B cell (primary cell): ENCODE results near the gene ZNF438. TPM values are rescaled to one million over a fixed set of nuclear protein-coding genes. Genes with fewer than 3 reads are reported as not detected.

Experiments used
- ATAC-seq: fragments of 200-7000 bp; cut with Tn5 transposase; one replicate; pipeline ENCODE4 v1.10.0; 2021; ENCODE audit warnings: low read depth, mild to moderate bottlenecking, moderate number of reproducible peaks, moderate library complexity
- CTCF ChIA-PET: fragments of 350-600 bp; sonication (Branson Sonifier 250); formaldehyde crosslinking; loops from one replicate; lab custom pipeline; 2021; ENCODE audit warnings: antibody characterized with exemption, inconsistent platforms; lab: Charles Lee
- POLR2A ChIA-PET: fragments of 350-600 bp; sonication (Branson Sonifier 250); formaldehyde crosslinking; loops from one replicate; lab custom pipeline; 2021; ENCODE audit warnings: antibody characterized with exemption; lab: Charles Lee
- DNase-seq: peaks from one replicate; pipeline ENCODE4 v3.0.0; 2013
- H2AFZ ChIP-seq: 2 replicates; pipeline ENCODE4 v1.6.1; 2012; ENCODE audit warnings: mild to moderate bottlenecking, low read depth, low read length; ENCODE audit not compliant: insufficient read depth, poor library complexity, severe bottlenecking
- H3K27ac ChIP-seq, 2 donors: 1 replicate in 1 of 2; 2 replicates in 1 of 2; pipeline ENCODE4 v1.5.1; 2012 to 2013; ENCODE audit warnings: low read length in 2 of 2, mild to moderate bottlenecking in 2 of 2, moderate library complexity in 1 of 2
- H3K27me3 ChIP-seq, 4 experiments: fragments of 200-600 bp in 1 of 4; sonication (generic) in 1 of 4; replicated peaks in 1 of 4; 1 replicate in 2 of 4; 2 replicates in 2 of 4; pipeline versions ENCODE4 v1.6.1 to v1.7.0; 2013 to 2016; ENCODE audit warnings: low read length in 3 of 4, mild to moderate bottlenecking in 2 of 4, mixed read lengths in 1 of 4, moderate library complexity in 1 of 4; ENCODE audit not compliant: insufficient read depth in 4 of 4, control insufficient read depth in 3 of 4; ENCODE audit errors: control extremely low read depth in 1 of 4
- H3K36me3 ChIP-seq, 2 experiments: replicated peaks in 1 of 2; 1 replicate in 1 of 2; 2 replicates in 1 of 2; pipeline versions ENCODE4 v1.6.1 to v1.7.1; 2013; ENCODE audit warnings: low read length in 1 of 2; ENCODE audit not compliant: insufficient read depth in 2 of 2, control insufficient read depth in 1 of 2; ENCODE audit errors: control extremely low read depth in 1 of 2, extremely low read depth in 1 of 2
- H3K4me1 ChIP-seq, 2 donors: fragments of 200-600 bp in 1 of 2; sonication (generic) in 1 of 2; 1 replicate in 1 of 2; 2 replicates in 1 of 2; pipeline versions ENCODE4 v1.5.1 to v1.6.1; 2013 to 2017; ENCODE audit warnings: low read length in 2 of 2; ENCODE audit not compliant: control insufficient read depth in 2 of 2, insufficient read depth in 2 of 2
- H3K4me2 ChIP-seq: replicated peaks from 2 replicates; pipeline ENCODE3; 2012; ENCODE audit warnings: mild to moderate bottlenecking, low read depth, low read length; ENCODE audit not compliant: poor library complexity, severe bottlenecking
- H3K4me3 ChIP-seq, 5 experiments: fragments of 200-600 bp in 1 of 5; sonication (generic) in 1 of 5; 1 replicate in 3 of 5; 2 replicates in 2 of 5; pipeline versions ENCODE4 v1.5.1 to v1.7.0; 2011 to 2016; ENCODE audit warnings: low read length in 4 of 5, mild to moderate bottlenecking in 4 of 5, low read depth in 2 of 5, control low read depth in 1 of 5, moderate library complexity in 1 of 5; ENCODE audit not compliant: insufficient read depth in 1 of 5; ENCODE audit errors: control extremely low read depth in 1 of 5, extremely low read depth in 1 of 5
- H3K79me2 ChIP-seq: fragments of 200-600 bp; sonication (generic); one replicate; pipeline ENCODE4 v1.6.0; 2016; ENCODE audit warnings: low read length; ENCODE audit not compliant: control insufficient read depth, insufficient read depth
- H3K9ac ChIP-seq: fragments of 200-600 bp; sonication (generic); 2 replicates; pipeline ENCODE4 v1.6.1; 2017; ENCODE audit warnings: mild to moderate bottlenecking, low read length, moderate library complexity
- H3K9me3 ChIP-seq, 3 donors: one replicate each; pipeline versions ENCODE4 v1.6.1 to v1.7.1; 2013; ENCODE audit warnings: low read length in 2 of 3; ENCODE audit not compliant: control insufficient read depth in 2 of 3, insufficient read depth in 1 of 3; ENCODE audit errors: control extremely low read depth in 1 of 3
- H4K20me1 ChIP-seq: 2 replicates; pipeline ENCODE4 v1.6.0; 2012; ENCODE audit warnings: mild to moderate bottlenecking, low read length; ENCODE audit not compliant: insufficient read depth, control insufficient read depth, poor library complexity, severe bottlenecking
- H3K27ac Mint-ChIP-seq: one replicate; pipeline ENCODE4 v1.8.0; 2021; ENCODE audit warnings: mixed read lengths
- H3K27me3 Mint-ChIP-seq: one replicate; pipeline ENCODE4 v1.8.0; 2021; ENCODE audit warnings: mixed read lengths
- H3K4me1 Mint-ChIP-seq: one replicate; pipeline ENCODE4 v1.8.0; 2021; ENCODE audit warnings: mixed read lengths
- H3K4me3 Mint-ChIP-seq: one replicate; pipeline ENCODE4 v1.8.0; 2021; ENCODE audit warnings: mixed read lengths
- H3K9me3 Mint-ChIP-seq: one replicate; pipeline ENCODE4 v1.8.0; 2022; ENCODE audit warnings: mixed read lengths; ENCODE audit not compliant: insufficient read depth
- EZH2 ChIP-seq: IDR thresholded peaks from 2 replicates; pipeline ENCODE4 v1.6.1; 2012; ENCODE audit warnings: borderline replicate concordance, low read depth, mild to moderate bottlenecking, moderate library complexity, low read length; ENCODE audit not compliant: insufficient read depth, poor library complexity, severe bottlenecking
- WGBS: methylation state at CpG from one replicate; pipeline ENCODE4 v1.1.5; 2013; ENCODE audit warnings: missing lambda C conversion rate; ENCODE audit not compliant: insufficient coverage; 5-methylcytosine and 5-hydroxymethylcytosine counted together
- intact Hi-C: fragments of 100-400 bp; cut with micrococcal nuclease; formaldehyde crosslinking; loops from one replicate; pipeline ENCODE4 v1.10.0; 2022
- polyA plus RNA-seq: library from polyadenylated mRNA; depleted of rRNA; stranded (reverse); fragments of >200 nt; gene quantifications from 2 replicates; pipeline ENCODE4 v1.2.3, GENCODE V29; 2012
- total RNA-seq, 2 donors: library from RNA; stranded (reverse); fragments of 120-200 nt in 1 of 2; gene quantifications; 1 replicate in 1 of 2; 2 replicates in 1 of 2; pipeline versions ENCODE4 v1.2.3 to v1.2.4, GENCODE V29; 2013 to 2022
- TF ChIP-seq, protein P1 (sequence below): fragments of 200-600 bp; IDR thresholded peaks from one replicate; pipeline ENCODE4 v1.8.0; 2022; ENCODE audit warnings: antibody characterized with exemption, mild to moderate bottlenecking

Gene ZNF438
- total and polyA plus RNA-seq, 2 donors (not counting 1 experiment from before 2014, with no cell fraction given), result 2.0 to 3.7 TPM

DNA sequence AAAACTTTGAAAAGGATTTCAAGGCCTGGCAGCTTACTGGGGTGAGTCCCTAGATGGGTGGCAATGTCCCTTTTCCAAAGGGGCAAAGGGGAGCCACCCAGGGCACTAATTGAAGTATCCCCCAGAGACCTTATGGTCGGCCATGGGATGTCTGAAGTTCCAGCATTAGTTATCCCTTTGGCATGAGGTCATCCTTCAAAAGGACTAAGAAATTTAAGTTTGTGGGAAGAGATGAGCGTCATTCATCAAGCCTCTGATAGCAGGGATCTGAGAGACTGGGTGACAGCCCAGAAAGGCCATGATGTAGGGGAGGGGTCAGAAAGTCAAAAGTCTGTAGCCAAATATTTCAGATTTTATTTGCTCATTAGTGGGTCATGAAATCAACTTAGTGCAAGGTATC is 195.3 kb downstream of the ZNF438 start:
- no peak overlapping the region for H3K4me3 Mint-ChIP-seq
- H3K4me1 Mint-ChIP-seq, result no peaks in the 10 kb centered on the region
- H3K27me3 Mint-ChIP-seq, result no peaks in the 10 kb centered on the region
- ChIA-PET POLR2A (no interaction called here), CTCF (interaction anchor here (0.7 kb wide), 1 partner anchor 249 kb away, joined by 4 read pairs; no protein-coding TSS in a partner anchor)
- intact Hi-C loops, result no loop called here
- no peaks in the 10 kb centered on the region for H3K9me3 Mint-ChIP-seq
- Histone ChIP-seq H3K27ac (no peak overlapping the region), H3K4me2 (no peak overlapping the region), H3K4me1 (no peaks in the 10 kb centered on the region), H2AFZ (no peak overlapping the region), H4K20me1 (no peaks in the 10 kb centered on the region), H3K27me3 (no peaks in the 10 kb centered on the region), H3K4me3 (no peak overlapping the region), H3K9me3 (no peaks in the 10 kb centered on the region), H3K36me3 (no peaks in the 10 kb centered on the region), H3K79me2 (no peaks in the 10 kb centered on the region), H3K9ac (no peak overlapping the region)
- no peak overlapping the region for H3K27ac Mint-ChIP-seq
- no peak for DNase-seq
- ATAC-seq, result no peak
- TF ChIP-seq EZH2, result no peak
- TF ChIP-seq, protein P1, sequence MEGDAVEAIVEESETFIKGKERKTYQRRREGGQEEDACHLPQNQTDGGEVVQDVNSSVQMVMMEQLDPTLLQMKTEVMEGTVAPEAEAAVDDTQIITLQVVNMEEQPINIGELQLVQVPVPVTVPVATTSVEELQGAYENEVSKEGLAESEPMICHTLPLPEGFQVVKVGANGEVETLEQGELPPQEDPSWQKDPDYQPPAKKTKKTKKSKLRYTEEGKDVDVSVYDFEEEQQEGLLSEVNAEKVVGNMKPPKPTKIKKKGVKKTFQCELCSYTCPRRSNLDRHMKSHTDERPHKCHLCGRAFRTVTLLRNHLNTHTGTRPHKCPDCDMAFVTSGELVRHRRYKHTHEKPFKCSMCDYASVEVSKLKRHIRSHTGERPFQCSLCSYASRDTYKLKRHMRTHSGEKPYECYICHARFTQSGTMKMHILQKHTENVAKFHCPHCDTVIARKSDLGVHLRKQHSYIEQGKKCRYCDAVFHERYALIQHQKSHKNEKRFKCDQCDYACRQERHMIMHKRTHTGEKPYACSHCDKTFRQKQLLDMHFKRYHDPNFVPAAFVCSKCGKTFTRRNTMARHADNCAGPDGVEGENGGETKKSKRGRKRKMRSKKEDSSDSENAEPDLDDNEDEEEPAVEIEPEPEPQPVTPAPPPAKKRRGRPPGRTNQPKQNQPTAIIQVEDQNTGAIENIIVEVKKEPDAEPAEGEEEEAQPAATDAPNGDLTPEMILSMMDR, result no peak
- WGBS, result 88% methylated on average over 1 of the region's 2 CpGs

GRCh38 chr10:30835146-30835545 is 196.5 kb downstream of the ZNF438 start:
- 94% methylated on average over 6 of the region's 12 CpGs for WGBS
- Mint-ChIP-seq H3K4me3 (no peak overlapping the region), H3K4me1 (no peaks in the 10 kb centered on the region), H3K27ac (no peak overlapping the region), H3K9me3 (no peaks in the 10 kb centered on the region), H3K27me3 (no peaks in the 10 kb centered on the region)
- ChIA-PET CTCF (no interaction called here), POLR2A (no interaction called here)
- intact Hi-C loops, result no loop called here
- no peak overlapping the region for H2AFZ ChIP-seq
- TF ChIP-seq EZH2, result no peak
- TF ChIP-seq, protein P1, result no peak
- no peaks in the 10 kb centered on the region for H4K20me1 ChIP-seq
- no peak overlapping the region for H3K4me2 ChIP-seq
- H3K36me3 ChIP-seq, result no peaks in the 10 kb centered on the region
- H3K9me3 ChIP-seq, result no peaks in the 10 kb centered on the region
- no peak overlapping the region for H3K9ac ChIP-seq
- H3K27me3 ChIP-seq, result no peaks in the 10 kb centered on the region
- no peak overlapping the region for H3K27ac ChIP-seq
- DNase-seq (no peak), ATAC-seq (no peak)
- H3K4me1 ChIP-seq, result no peaks in the 10 kb centered on the region
- H3K4me3 ChIP-seq, result no peak overlapping the region
- H3K79me2 ChIP-seq, result no peaks in the 10 kb centered on the region
